K562 (cell line): ENCODE data around the gene HACD1. TPM values are rescaled to one million over a fixed set of nuclear protein-coding genes. Genes with fewer than 3 reads are reported as not detected.

ENCODE experiments used
- DPF2 ChIP-seq: fragments of 450-650 bp; IDR thresholded peaks from 2 replicates; pipeline ENCODE4 v1.6.1; 2016
- MAFG ChIP-seq: fragments of 450-650 bp; conservative IDR thresholded peaks from 2 replicates; pipeline ENCODE4 v1.6.1; 2016; ENCODE audit warnings: missing genetic modification characterization, missing compliant biosample characterization
- MITF ChIP-seq: IDR thresholded peaks from 2 replicates; pipeline ENCODE4 v1.6.1; 2014; ENCODE audit warnings: antibody characterized with exemption
- NR2F6 ChIP-seq: fragments of 450-650 bp; formaldehyde crosslinking; IDR thresholded peaks from 2 replicates; pipeline ENCODE4 v1.4.0; 2020; ENCODE audit warnings: mild to moderate bottlenecking
- POLR2A ChIP-seq: fragments of 450-650 bp; conservative IDR thresholded peaks from 2 replicates; pipeline ENCODE4 v1.6.1; 2016
- PTTG1 ChIP-seq: fragments of 450-650 bp; IDR thresholded peaks from 2 replicates; pipeline ENCODE4 v1.6.1; 2016; ENCODE audit warnings: low read depth, mild to moderate bottlenecking, missing genetic modification characterization, missing compliant biosample characterization
- RBM15 ChIP-seq: fragments of 200-400 bp; formaldehyde crosslinking; IDR thresholded peaks from 2 replicates; pipeline ENCODE4 v1.6.1; 2018; ENCODE audit warnings: mild to moderate bottlenecking, low read length, moderate library complexity; ENCODE audit not compliant: insufficient read depth
- TBP ChIP-seq: optimal IDR thresholded peaks from 2 replicates; pipeline ENCODE3; 2011; ENCODE audit warnings: low read depth, low read length, improper control_type of control experiment
- VEZF1 ChIP-seq: fragments of 200-800 bp; sonication (Bioruptor generic); IDR thresholded peaks from 2 replicates; pipeline ENCODE4 v1.6.1; 2017; ENCODE audit warnings: missing genetic modification characterization, missing compliant biosample characterization
- XRCC4 ChIP-seq: IDR thresholded peaks from one replicate; pipeline ENCODE4 v1.6.1; 2011; ENCODE audit not compliant: insufficient read depth, insufficient read length; ENCODE audit errors: extremely low read depth
- ZBTB49 ChIP-seq: sonication (generic); formaldehyde crosslinking; IDR thresholded peaks from 2 replicates; pipeline ENCODE4 v1.8.0; 2022; ENCODE audit warnings: missing genetic modification reagents, mild to moderate bottlenecking, borderline replicate concordance
- ZNF146 ChIP-seq: IDR thresholded peaks from one replicate; pipeline ENCODE4 v1.6.1; 2018; ENCODE audit warnings: missing compliant biosample characterization; ENCODE audit not compliant: unreplicated experiment
- ZNF408 ChIP-seq: fragments of 250-450 bp; sonication (Bioruptor Pico); IDR thresholded peaks from 2 replicates; pipeline ENCODE4 v1.4.0; 2020; ENCODE audit warnings: low read depth, mild to moderate bottlenecking, moderate library complexity
- ZNF740 ChIP-seq, 3 experiments: fragments of 200-800 bp in 1 of 3; sonication (Bioruptor generic) in 1 of 3; sonication (generic) in 1 of 3; formaldehyde crosslinking in 1 of 3; IDR thresholded peaks; 2 replicates each; pipeline versions ENCODE4 v1.6.1 to v1.8.0; 2016 to 2022; ENCODE audit warnings: mild to moderate bottlenecking in 2 of 3, missing compliant biosample characterization in 2 of 3, missing genetic modification characterization in 2 of 3, missing genetic modification reagents in 1 of 3
- polyA plus RNA-seq, 8 experiments: library from polyadenylated mRNA; depleted of rRNA in 4 of 8; stranded (reverse) in 5 of 8; unstranded in 3 of 8; fragments of >200 nt; fragmentation: Nextera tagmentation in 2 of 8; fragmentation: Illumina TruSeq in 1 of 8; extraction: Ambion mirVana in 2 of 8; extraction: Trizol in 1 of 8; gene quantifications; 2 replicates each; pipeline versions ENCODE4 v1.2.1 to v1.2.3, GENCODE V29; 2011 to 2014; ENCODE audit warnings: inconsistent platforms in 1 of 8, missing spikeins in 1 of 8
- total RNA-seq, 7 experiments: library from RNA; depleted of rRNA in 6 of 7; stranded (reverse); fragments of >200 nt in 6 of 7; fragmentation: Illumina TruSeq in 2 of 7; extraction: Trizol in 2 of 7; gene quantifications; 2 replicates each; pipeline versions ENCODE4 v1.2.1 to v1.2.3, GENCODE V29; 2011 to 2021; ENCODE audit warnings: low replicate concordance in 1 of 7

Gene HACD1
- total and polyA plus RNA-seq, 9 of the 15 experiments (the other 6 are each of a cell fraction or from before 2014, with no cell fraction given), result 0.99 to 4.5 (median 2.4) TPM

- no peak for TF ChIP-seq MITF
- TF ChIP-seq DPF2, result peak; percentile 34; the same call in 1 of the 2 replicates
- no peak for TF ChIP-seq POLR2A
- no peak for TF ChIP-seq TBP
- TF ChIP-seq NR2F6 (CRISPR knock-in tag), result no peak
- TF ChIP-seq ZBTB49 (CRISPR knock-in tag), result no peak
- no peak for TF ChIP-seq ZNF146 (CRISPR knock-in tag)
- TF ChIP-seq MAFG (tag), result no peak
- TF ChIP-seq VEZF1 (CRISPR knock-in tag), result no peak
- no peak for TF ChIP-seq PTTG1
- no peak for TF ChIP-seq ZNF408
- no peak for TF ChIP-seq XRCC4
- TF ChIP-seq ZNF740 (CRISPR knock-in tag; IDR thresholded peaks at IDR 0.05), result no peak
- TF ChIP-seq ZNF740 (tag; IDR thresholded peaks at IDR 0.05), result no peak
- no peak for TF ChIP-seq RBM15
- TF ChIP-seq, all 486 proteins: peak for 8
Observed at GRCh38 chr10:17659365-17659764, 42.2 kb upstream of the HACD1 start (continued).
